Liver (tissue), 4 donors: Measurements from ENCODE around the gene ARL6IP6. TPM values are rescaled to one million over a fixed set of nuclear protein-coding genes. Genes with fewer than 3 reads are reported as not detected.

Source experiments
- polyA plus RNA-seq, 2 donors: library from polyadenylated mRNA; stranded (reverse) in 1 of 2; unstranded in 1 of 2; fragments of 200-250 nt in 1 of 2; fragments of >200 nt in 1 of 2; fragmentation: Nextera tagmentation in 1 of 2; extraction: Ambion mirVana in 1 of 2; gene quantifications; one replicate each; pipeline versions ENCODE4 v1.2.1 to v1.2.3, GENCODE V29; 2013 to 2015
- total RNA-seq, 2 donors: library from RNA; depleted of rRNA; stranded (reverse); fragments of >200 nt; gene quantifications; one replicate each; pipeline ENCODE4 v1.2.3, GENCODE V29; 2014
- donor health status: healthy.
- donor health status: healthy.
- donor health status: healthy.

The ARL6IP6 gene
- total and polyA plus RNA-seq, 4 donors: 2.2 to 16.6 (median 4.6) TPM

Other genes with a start within 250 kb of the ARL6IP6 start
- gene PRPF40A, start 1.2 kb upstream of the ARL6IP6 start, total RNA-seq: 10 to 100 TPM; 56.3 to 58.1 TPM
- gene PRPF40A, start 1.2 kb upstream of the ARL6IP6 start, polyA plus RNA-seq: 10 to 100 TPM; 18.8 to 51.1 TPM